ENCODE results near the gene TRIP12.

The TRIP12 gene

DNA sequence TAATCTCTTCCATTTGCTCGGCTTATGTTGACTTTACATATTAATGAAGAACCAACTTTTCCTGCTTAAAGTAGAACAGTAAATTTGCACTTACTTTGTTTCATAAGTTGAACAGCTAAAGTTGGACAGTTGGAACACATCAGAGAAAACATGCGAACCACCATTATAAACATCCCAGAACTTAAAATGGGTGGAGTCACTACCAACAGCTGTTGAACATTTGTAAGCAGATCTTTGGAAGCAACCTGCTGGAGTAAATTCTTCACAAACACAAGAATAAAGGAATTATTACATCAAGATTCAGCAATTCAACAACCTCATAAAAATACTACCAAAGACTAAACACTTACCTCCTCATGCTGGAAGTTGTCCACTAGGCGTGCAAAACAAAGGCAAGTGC is 111.0 kb downstream of the TRIP12 start:
- TF ChIP-seq ZC3H10 (CRISPR knock-in tag; IDR thresholded peaks at IDR 0.05), result no peak
- TF ChIP-seq, protein P1, sequence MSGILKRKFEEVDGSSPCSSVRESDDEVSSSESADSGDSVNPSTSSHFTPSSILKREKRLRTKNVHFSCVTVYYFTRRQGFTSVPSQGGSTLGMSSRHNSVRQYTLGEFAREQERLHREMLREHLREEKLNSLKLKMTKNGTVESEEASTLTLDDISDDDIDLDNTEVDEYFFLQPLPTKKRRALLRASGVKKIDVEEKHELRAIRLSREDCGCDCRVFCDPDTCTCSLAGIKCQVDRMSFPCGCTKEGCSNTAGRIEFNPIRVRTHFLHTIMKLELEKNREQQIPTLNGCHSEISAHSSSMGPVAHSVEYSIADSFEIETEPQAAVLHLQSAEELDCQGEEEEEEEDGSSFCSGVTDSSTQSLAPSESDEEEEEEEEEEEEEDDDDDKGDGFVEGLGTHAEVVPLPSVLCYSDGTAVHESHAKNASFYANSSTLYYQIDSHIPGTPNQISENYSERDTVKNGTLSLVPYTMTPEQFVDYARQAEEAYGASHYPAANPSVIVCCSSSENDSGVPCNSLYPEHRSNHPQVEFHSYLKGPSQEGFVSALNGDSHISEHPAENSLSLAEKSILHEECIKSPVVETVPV (CRISPR knock-in tag; IDR thresholded peaks at IDR 0.05), result no peak
- TF ChIP-seq, protein P2, sequence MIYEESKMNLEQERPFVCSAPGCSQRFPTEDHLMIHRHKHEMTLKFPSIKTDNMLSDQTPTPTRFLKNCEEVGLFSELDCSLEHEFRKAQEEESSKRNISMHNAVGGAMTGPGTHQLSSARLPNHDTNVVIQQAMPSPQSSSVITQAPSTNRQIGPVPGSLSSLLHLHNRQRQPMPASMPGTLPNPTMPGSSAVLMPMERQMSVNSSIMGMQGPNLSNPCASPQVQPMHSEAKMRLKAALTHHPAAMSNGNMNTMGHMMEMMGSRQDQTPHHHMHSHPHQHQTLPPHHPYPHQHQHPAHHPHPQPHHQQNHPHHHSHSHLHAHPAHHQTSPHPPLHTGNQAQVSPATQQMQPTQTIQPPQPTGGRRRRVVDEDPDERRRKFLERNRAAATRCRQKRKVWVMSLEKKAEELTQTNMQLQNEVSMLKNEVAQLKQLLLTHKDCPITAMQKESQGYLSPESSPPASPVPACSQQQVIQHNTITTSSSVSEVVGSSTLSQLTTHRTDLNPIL (CRISPR knock-in tag; IDR thresholded peaks at IDR 0.05; ENCODE audit: low read depth), result no peak
- TF ChIP-seq SNAI2 (CRISPR knock-in tag; IDR thresholded peaks at IDR 0.05), result no peak
- TF ChIP-seq ESRRG (CRISPR knock-in tag; IDR thresholded peaks at IDR 0.05), result no peak
- TF ChIP-seq OSR1 (CRISPR knock-in tag; IDR thresholded peaks at IDR 0.05), result no peak
- no peak for TF ChIP-seq ZFP3 (CRISPR knock-in tag; IDR thresholded peaks at IDR 0.05)
- no peak for TF ChIP-seq ZNF565 (CRISPR knock-in tag; conservative IDR thresholded peaks at IDR 0.05; ENCODE audit: low read depth)
- no peak for TF ChIP-seq ZFP30 (CRISPR knock-in tag; IDR thresholded peaks at IDR 0.05)
- TF ChIP-seq ISL1 (CRISPR knock-in tag; IDR thresholded peaks at IDR 0.05), result no peak
- no peak for TF ChIP-seq RARB (CRISPR knock-in tag; IDR thresholded peaks at IDR 0.05)
- no peak for ATAC-seq

DNA sequence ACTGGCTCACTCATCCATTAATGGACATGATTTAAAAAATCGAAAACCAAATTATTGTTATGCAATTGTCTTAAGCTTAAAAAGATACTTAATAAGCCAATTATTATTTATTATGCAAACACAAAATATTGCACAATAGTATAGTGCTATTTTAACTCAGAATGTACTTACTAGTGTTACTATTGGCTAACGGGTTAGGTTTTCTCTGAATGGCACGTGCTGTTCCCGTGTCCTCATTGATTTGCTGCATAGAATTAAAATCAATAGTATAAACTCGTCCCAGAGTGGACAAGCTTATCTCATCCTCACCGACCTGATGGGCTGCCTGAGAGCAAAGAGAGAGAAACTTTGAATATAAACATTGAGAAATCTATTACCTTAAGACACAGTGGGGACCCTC is 116.2 kb downstream of the TRIP12 start:
- TF ChIP-seq ISL1 (CRISPR knock-in tag; IDR thresholded peaks at IDR 0.05), result no peak
- no peak for TF ChIP-seq PPARA (CRISPR knock-in tag; IDR thresholded peaks at IDR 0.05; ENCODE audit: borderline replicate concordance)
- TF ChIP-seq RARB (CRISPR knock-in tag; IDR thresholded peaks at IDR 0.05), result no peak
- TF ChIP-seq TCF4 (CRISPR knock-in tag; IDR thresholded peaks at IDR 0.05; ENCODE audit: borderline replicate concordance), result no peak
- TF ChIP-seq, protein P2 (CRISPR knock-in tag; IDR thresholded peaks at IDR 0.05; ENCODE audit: low read depth), result no peak
- no peak for TF ChIP-seq ESRRG (CRISPR knock-in tag; IDR thresholded peaks at IDR 0.05)
- TF ChIP-seq ZNF70 (CRISPR knock-in tag; IDR thresholded peaks at IDR 0.05), result no peak
- TF ChIP-seq, protein P1 (CRISPR knock-in tag; IDR thresholded peaks at IDR 0.05), result no peak
- no peak for TF ChIP-seq ZFP3 (CRISPR knock-in tag; IDR thresholded peaks at IDR 0.05)
- TF ChIP-seq CSDC2 (CRISPR knock-in tag; IDR thresholded peaks at IDR 0.05), result no peak
- no peak for TF ChIP-seq TOX (CRISPR knock-in tag; IDR thresholded peaks at IDR 0.05; ENCODE audit: borderline replicate concordance)
- no peak for TF ChIP-seq OSR1 (CRISPR knock-in tag; IDR thresholded peaks at IDR 0.05)
- ATAC-seq, result no peak

DNA sequence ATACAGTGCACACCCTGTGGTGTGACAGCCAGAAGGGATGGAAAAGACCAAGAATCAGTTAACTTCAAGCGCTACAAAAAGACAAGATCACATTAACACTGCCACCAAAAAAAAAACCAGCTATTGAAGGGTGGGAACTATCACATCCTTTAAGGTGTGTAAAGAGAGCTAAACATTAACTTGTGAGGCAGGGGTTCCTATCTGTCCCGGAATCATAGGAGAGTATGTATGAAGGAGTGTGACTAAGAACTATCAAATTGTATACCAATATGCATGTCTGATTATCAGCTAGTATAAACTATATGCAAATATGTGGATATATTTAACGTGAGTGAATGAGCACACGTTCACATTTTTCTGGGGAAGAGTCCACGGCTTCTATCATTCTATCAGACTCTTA is 119.0 kb downstream of the TRIP12 start:
- no peak for ATAC-seq
- TF ChIP-seq, protein P3, sequence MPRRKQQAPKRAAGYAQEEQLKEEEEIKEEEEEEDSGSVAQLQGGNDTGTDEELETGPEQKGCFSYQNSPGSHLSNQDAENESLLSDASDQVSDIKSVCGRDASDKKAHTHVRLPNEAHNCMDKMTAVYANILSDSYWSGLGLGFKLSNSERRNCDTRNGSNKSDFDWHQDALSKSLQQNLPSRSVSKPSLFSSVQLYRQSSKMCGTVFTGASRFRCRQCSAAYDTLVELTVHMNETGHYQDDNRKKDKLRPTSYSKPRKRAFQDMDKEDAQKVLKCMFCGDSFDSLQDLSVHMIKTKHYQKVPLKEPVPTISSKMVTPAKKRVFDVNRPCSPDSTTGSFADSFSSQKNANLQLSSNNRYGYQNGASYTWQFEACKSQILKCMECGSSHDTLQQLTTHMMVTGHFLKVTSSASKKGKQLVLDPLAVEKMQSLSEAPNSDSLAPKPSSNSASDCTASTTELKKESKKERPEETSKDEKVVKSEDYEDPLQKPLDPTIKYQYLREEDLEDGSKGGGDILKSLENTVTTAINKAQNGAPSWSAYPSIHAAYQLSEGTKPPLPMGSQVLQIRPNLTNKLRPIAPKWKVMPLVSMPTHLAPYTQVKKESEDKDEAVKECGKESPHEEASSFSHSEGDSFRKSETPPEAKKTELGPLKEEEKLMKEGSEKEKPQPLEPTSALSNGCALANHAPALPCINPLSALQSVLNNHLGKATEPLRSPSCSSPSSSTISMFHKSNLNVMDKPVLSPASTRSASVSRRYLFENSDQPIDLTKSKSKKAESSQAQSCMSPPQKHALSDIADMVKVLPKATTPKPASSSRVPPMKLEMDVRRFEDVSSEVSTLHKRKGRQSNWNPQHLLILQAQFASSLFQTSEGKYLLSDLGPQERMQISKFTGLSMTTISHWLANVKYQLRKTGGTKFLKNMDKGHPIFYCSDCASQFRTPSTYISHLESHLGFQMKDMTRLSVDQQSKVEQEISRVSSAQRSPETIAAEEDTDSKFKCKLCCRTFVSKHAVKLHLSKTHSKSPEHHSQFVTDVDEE (CRISPR knock-in tag; IDR thresholded peaks at IDR 0.05), result no peak
- no peak for TF ChIP-seq ZNF565 (CRISPR knock-in tag; conservative IDR thresholded peaks at IDR 0.05; ENCODE audit: low read depth)
- TF ChIP-seq, protein P1 (CRISPR knock-in tag; IDR thresholded peaks at IDR 0.05), result no peak
- TF ChIP-seq ZC3H10 (CRISPR knock-in tag; IDR thresholded peaks at IDR 0.05), result no peak
- TF ChIP-seq ZFP30 (CRISPR knock-in tag; IDR thresholded peaks at IDR 0.05), result no peak
- no peak for TF ChIP-seq ZFP3 (CRISPR knock-in tag; IDR thresholded peaks at IDR 0.05)
- TF ChIP-seq ESRRG (CRISPR knock-in tag; IDR thresholded peaks at IDR 0.05), result no peak
- TF ChIP-seq, protein P4, sequence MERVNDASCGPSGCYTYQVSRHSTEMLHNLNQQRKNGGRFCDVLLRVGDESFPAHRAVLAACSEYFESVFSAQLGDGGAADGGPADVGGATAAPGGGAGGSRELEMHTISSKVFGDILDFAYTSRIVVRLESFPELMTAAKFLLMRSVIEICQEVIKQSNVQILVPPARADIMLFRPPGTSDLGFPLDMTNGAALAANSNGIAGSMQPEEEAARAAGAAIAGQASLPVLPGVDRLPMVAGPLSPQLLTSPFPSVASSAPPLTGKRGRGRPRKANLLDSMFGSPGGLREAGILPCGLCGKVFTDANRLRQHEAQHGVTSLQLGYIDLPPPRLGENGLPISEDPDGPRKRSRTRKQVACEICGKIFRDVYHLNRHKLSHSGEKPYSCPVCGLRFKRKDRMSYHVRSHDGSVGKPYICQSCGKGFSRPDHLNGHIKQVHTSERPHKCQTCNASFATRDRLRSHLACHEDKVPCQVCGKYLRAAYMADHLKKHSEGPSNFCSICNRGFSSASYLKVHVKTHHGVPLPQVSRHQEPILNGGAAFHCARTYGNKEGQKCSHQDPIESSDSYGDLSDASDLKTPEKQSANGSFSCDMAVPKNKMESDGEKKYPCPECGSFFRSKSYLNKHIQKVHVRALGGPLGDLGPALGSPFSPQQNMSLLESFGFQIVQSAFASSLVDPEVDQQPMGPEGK (CRISPR knock-in tag; IDR thresholded peaks at IDR 0.05; ENCODE audit: borderline replicate concordance), result no peak
- TF ChIP-seq RARB (CRISPR knock-in tag; IDR thresholded peaks at IDR 0.05), result no peak
- TF ChIP-seq ZNF8 (CRISPR knock-in tag; IDR thresholded peaks at IDR 0.05), result no peak
- no peak for TF ChIP-seq TCF4 (CRISPR knock-in tag; IDR thresholded peaks at IDR 0.05; ENCODE audit: borderline replicate concordance)
- TF ChIP-seq ISL1 (CRISPR knock-in tag; IDR thresholded peaks at IDR 0.05), result no peak
- TF ChIP-seq ZNF70 (CRISPR knock-in tag; IDR thresholded peaks at IDR 0.05), result no peak
- TF ChIP-seq OSR1 (CRISPR knock-in tag; IDR thresholded peaks at IDR 0.05), result no peak
- TF ChIP-seq ARNTL (CRISPR knock-in tag; IDR thresholded peaks at IDR 0.05; ENCODE audit: borderline replicate concordance, low read depth), result no peak
- no peak for TF ChIP-seq BACH2 (CRISPR knock-in tag; IDR thresholded peaks at IDR 0.05; ENCODE audit: borderline replicate concordance)
- no peak for TF ChIP-seq TOX (CRISPR knock-in tag; IDR thresholded peaks at IDR 0.05; ENCODE audit: borderline replicate concordance)
- TF ChIP-seq PPARA (CRISPR knock-in tag; IDR thresholded peaks at IDR 0.05; ENCODE audit: borderline replicate concordance), result no peak

Data from SK-N-SH treated with all-trans-retinoic acid at 6 μM for 48 hours (cell line).